ENCODE data around the gene PTHLH. TPM values are rescaled to one million over a fixed set of nuclear protein-coding genes. Genes with fewer than 3 reads are reported as not detected.

PTHLH gene
- total RNA-seq, 1 experiment from 2014 or later = not detected

- TF ChIP-seq HMGXB4 (CRISPR knock-in tag; IDR thresholded peaks at IDR 0.05) = no peak
- TF ChIP-seq JAZF1 (CRISPR knock-in tag; IDR thresholded peaks at IDR 0.05) = no peak
- TF ChIP-seq MYBL2 (CRISPR knock-in tag; IDR thresholded peaks at IDR 0.05) = no peak
- no peak for TF ChIP-seq MLX (CRISPR knock-in tag; IDR thresholded peaks at IDR 0.05)
- no peak for TF ChIP-seq IRF1 (CRISPR knock-in tag; IDR thresholded peaks at IDR 0.05)
- no peak for TF ChIP-seq PRRX2 (CRISPR knock-in tag; IDR thresholded peaks at IDR 0.05)
- no peak for TF ChIP-seq ATF3 (CRISPR knock-in tag; conservative IDR thresholded peaks at IDR 0.05)
Observed at GRCh38 chr12:27913999-27914614, 58.4 kb downstream of the PTHLH start (continued).

GRCh38 chr12:27911397-27911796, 61.1 kb downstream of the PTHLH start:
- Mint-ChIP-seq H3K27ac (no peak overlapping the region), H3K36me3 (peaks cover 4% of the 10 kb centered on the region), H3K27me3 (ENCODE audit: low read depth) (no peaks in the 10 kb centered on the region; the same call in 1 of the 2 replicates), H3K9me3 (peaks cover 17% of the 10 kb centered on the region), H3K4me3 (no peak overlapping the region), H3K4me1 (peaks cover 12% of the 10 kb centered on the region)
- no peak for ATAC-seq
- DNase-seq (ENCODE audit: low spot score) = no peak
- ChIA-PET POLR2A (no interaction called here), CTCF (no interaction called here)
- TF ChIP-seq NFE2L1 (CRISPR knock-in tag; IDR thresholded peaks at IDR 0.05) (no peak), ATF3 (CRISPR knock-in tag; conservative IDR thresholded peaks at IDR 0.05) (no peak), PRRX2 (CRISPR knock-in tag; IDR thresholded peaks at IDR 0.05) (no peak), JUN (CRISPR knock-in tag; IDR thresholded peaks at IDR 0.05) (no peak), ZBTB43 (CRISPR knock-in tag; IDR thresholded peaks at IDR 0.05) (no peak), ETV6 (CRISPR knock-in tag; IDR thresholded peaks at IDR 0.05) (no peak), E2F5 (CRISPR knock-in tag; IDR thresholded peaks at IDR 0.05) (no peak), SMAD4 (CRISPR knock-in tag; IDR thresholded peaks at IDR 0.05) (no peak), FOXJ3 (CRISPR knock-in tag; IDR thresholded peaks at IDR 0.05; ENCODE audit: borderline replicate concordance) (no peak), FOXP4 (CRISPR knock-in tag; IDR thresholded peaks at IDR 0.05) (no peak), RELA (CRISPR knock-in tag; IDR thresholded peaks at IDR 0.05; ENCODE audit: borderline replicate concordance) (no peak), ESRRA (CRISPR knock-in tag; IDR thresholded peaks at IDR 0.05; ENCODE audit: borderline replicate concordance) (no peak), JAZF1 (CRISPR knock-in tag; IDR thresholded peaks at IDR 0.05) (no peak), TCF7 (CRISPR knock-in tag; IDR thresholded peaks at IDR 0.05; ENCODE audit: low read depth) (no peak), GABPB1 (CRISPR knock-in tag; IDR thresholded peaks at IDR 0.05) (no peak), TEAD4 (CRISPR knock-in tag; IDR thresholded peaks at IDR 0.05) (no peak)

Other genes with a start within 250 kb of the PTHLH start
- 20.7 to 24.2 TPM (median 23.2 TPM) in 3 replicates for gene KLHL42, start 192.5 kb downstream of the PTHLH start, total RNA-seq (2021)
- gene MANSC4, start 192.5 kb downstream of the PTHLH start, total RNA-seq (2021) = not detected in 3 replicates
- 15.7 to 19.5 TPM (median 17.9 TPM) in 3 replicates for gene CCDC91, start 217.7 kb upstream of the PTHLH start, total RNA-seq (2021)